HG02763 (cell line): ENCODE data around the gene RRP1.
A peak's percentile ranks its signal among the peaks of the same experiment; 100 is the strongest.

Experiments
- ATAC-seq: cut with Tn5 transposase; IDR thresholded peaks from one replicate; pipeline ENCODE4 v1.9.1; 2021; ENCODE audit warnings: mild to moderate bottlenecking, moderate library complexity; ENCODE audit not compliant: unreplicated experiment

The RRP1 gene

DNA sequence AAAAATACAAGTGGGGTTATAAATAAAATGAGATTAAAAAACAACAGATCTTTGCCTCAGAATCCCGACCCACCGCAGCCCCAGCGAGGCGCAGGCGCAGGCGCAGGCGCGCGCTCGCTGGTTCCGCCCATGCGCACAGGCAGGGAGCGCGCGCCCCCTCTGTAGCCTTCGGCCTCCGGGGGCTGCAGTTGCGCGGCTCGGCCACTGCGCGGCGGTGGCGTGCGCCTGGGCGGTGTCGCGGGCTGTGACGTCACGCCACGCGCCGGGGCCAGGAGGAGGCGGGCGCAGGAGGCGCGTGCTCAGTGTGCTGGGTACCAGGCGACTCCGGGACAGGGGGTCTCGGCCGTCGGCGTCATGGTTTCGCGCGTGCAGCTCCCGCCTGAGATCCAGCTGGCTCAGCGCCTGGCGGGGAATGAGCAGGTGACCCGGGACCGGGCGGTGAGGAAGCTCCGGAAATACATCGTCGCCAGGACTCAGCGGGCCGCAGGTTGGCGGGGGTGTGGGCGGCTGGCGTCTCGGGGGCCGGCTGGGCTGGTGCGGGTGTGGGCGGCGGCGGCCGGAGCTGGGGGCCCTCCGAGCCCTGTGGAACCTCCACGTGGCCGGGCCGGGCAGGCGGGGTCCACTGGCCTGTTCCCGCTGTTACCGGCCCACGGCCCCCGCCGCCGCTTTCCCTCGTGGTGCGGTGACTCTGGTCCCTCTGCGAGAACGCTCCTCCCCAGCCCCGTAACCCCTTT is at the start of gene RRP1:
RRP1 (plus strand) TSS at position 302 of the 734 bp plus-strand sequence; CDS start at position 355, 53 bp downstream.
- ATAC-seq = peak; percentile 91

DNA sequence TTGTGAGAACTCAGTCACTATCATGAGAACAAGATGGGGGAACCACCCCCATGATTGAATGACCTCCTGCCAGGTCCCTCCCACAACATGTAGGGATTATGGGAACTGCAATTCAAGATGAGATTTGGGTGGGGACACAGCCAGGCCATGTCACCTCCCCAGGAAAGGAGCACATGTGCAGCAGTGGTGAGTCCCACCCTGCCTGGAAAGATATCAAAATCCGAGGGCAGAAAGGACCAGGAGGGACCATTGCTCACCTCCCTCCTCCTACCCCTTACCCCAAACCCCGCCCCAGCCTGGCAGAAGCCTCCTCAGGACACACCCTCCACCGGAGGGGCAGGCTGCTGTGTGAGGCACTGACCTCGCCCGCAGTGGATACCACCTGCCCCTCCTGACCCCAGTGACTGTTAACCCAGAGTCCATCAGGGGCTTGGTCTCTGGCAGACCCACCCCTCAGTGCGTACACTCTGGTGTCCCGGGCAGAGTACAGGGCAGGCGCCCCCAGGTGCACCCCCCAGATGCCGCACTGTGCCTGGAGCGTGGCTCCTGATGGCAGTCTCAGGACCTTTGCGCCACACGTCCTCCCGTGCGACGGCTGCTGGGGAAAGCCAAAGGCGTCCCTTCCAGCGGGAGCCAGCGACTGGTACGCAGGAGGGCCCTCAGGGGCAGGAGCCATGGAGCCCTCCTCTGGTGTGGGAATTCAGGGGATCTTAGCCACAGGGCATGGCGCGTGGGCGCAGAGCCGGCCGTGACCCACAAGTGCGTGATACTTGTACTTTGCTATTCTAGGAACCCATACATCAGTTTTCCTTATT is 49.5 kb upstream of the RRP1 start:
- ATAC-seq = no peak

DNA sequence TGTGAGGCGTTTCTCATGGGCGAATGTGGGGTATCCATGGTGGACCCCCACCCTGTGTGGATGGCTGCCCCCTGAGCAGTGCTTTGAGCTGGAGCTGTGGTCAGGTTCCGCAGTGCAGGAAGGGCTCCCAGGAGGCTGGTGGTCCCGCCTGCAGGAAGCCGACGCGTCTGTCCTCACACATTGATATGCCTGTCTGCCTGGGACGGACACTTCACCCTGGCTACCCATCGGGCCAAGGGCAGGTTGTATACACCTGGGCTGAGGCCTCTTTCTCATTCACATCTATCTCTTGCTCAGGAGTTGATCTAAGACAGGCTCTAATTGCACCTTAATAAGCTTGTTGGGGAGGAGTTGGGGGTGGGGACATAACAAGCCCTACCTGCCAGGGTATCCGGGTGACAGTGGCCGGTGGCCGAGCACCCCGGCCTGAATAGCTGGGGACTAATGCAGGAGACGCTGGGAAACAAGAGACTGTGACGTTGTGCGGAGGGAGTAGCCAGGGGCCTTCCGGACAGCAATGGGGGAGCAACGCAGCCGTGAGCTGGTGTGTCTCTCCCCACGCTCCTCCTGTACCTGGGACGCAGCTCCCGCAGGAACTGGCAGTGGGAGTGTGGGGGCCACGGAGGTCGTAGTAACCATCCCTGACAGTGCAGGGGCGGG is 48.8 kb upstream of the RRP1 start:
- ATAC-seq = no peak

GRCh38 chr21:43741423-43742096 is 47.8 kb upstream of the RRP1 start:
- no peak for ATAC-seq

- no peak for ATAC-seq
These were observed 45.4 kb upstream of the RRP1 start for GRCh38 chr21:43743947-43744346.

DNA sequence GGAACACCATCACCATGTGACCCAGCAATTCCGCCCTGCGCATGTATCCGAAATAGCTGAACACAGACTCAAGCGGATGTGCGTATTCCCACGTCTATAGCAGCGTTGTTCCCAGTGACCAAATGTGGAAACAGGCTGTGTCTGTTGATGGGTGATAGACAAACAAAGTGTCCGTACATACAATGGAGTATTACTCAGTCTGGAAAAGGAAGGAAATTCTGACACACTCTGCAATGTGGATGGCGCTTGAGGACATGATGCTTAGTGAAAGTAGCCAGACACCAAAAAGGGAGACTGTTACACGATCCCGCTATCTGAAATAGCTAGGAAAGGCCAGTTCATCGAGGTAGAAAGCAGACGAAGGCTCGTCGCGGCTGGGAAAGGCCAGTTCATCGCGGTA is 44.7 kb upstream of the RRP1 start:
- no peak for ATAC-seq

GRCh38 chr21:43745772-43746517 is 43.4 kb upstream of the RRP1 start:
- no peak for ATAC-seq

GRCh38 chr21:43748622-43749021 is 40.8 kb upstream of the RRP1 start:
- no peak for ATAC-seq

DNA sequence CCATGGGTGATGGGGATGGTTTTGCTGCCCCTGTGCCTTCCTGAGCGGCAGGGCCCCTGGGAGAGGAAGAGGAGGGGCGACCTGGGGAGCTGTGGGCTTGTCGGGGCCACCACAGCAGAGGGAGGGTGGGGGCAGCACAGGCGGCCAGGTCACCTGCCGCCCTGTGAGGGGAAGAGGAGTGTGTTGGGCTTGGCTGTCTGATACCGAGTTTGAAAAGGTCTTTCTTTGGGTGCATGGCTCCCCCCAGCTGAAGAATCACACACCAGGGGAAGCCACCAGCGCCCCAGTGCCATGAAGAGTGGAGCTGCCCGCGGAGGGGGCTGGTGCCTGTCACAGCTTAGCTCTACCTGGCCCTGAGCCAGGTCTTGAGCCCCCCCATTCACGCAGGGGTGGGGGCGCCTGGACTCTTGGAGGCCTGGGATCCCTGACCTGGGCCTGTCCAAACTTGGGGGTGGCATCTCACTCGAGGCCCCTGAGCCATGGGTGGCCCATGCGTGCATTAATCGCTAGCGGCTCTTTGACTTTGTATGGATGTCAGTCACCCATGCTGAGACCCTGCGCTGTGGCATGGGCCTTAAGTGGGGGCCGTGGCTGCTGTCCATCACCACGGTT is 39.6 kb upstream of the RRP1 start:
- no peak for ATAC-seq

- ATAC-seq = no peak
These were observed 38.9 kb upstream of the RRP1 start for GRCh38 chr21:43750339-43751033.

DNA sequence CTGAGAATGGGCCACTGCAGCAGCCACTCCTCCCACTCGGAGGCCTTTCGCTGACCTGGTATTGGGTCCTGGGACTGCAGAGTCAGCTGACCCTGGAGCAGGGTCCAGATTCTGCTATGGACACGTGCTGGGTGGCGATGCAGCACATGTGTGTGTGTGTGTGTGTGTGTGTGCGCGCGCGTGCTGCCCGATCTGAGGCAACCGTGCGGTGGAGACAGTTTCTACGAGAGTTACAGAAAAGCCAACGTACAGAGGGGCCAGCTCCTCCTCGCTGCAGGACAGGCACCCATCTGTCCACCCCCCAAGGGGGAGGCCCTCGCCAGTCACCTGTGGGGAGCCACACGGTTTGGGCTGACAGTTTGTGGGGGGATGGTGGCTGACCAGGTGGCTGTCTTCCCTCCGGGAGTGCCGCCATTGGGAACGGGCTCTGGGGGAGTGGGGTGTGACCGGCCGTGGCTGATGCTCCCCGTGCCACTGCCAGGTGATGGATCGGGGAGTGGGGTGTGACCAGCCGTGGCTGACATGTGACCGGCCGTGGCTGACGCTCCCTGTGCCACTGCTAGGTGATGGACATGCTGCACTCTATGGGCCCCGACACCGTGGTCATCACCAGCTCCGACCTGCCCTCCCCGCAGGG is 37.3 kb upstream of the RRP1 start:
- no peak for ATAC-seq

DNA sequence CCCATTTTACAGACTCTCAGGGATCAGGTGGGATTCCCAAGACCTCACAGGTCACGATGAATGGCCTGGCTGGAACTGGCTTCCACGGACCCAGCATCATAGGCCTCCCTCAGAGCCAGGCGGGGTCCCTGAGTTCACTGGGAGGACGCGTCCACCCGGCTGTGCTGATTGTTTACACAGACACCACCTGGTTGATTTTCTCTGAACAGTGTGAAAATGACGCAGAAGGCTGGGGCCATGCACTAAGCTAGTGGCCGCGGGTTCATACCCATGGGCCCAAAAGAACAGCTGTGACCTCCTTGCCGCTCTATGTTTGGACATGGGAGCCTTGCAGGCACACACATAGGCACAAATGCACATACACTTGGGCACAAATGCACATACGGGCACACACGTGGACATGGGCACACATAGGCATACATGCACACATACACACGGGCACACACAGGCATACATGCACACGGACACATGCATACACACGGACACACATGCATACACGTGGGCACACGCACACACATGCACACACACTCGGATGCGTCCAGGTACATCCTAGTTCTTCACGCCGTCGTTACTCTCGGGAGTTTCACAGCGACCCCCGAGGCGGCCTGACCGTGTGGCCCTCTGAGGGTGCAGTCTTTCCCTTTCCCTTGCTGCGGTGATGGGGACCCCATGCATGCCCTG is 36.5 kb upstream of the RRP1 start:
- ATAC-seq = no peak

- ATAC-seq = no peak
These were observed 36.0 kb upstream of the RRP1 start for GRCh38 chr21:43753439-43753799.

DNA sequence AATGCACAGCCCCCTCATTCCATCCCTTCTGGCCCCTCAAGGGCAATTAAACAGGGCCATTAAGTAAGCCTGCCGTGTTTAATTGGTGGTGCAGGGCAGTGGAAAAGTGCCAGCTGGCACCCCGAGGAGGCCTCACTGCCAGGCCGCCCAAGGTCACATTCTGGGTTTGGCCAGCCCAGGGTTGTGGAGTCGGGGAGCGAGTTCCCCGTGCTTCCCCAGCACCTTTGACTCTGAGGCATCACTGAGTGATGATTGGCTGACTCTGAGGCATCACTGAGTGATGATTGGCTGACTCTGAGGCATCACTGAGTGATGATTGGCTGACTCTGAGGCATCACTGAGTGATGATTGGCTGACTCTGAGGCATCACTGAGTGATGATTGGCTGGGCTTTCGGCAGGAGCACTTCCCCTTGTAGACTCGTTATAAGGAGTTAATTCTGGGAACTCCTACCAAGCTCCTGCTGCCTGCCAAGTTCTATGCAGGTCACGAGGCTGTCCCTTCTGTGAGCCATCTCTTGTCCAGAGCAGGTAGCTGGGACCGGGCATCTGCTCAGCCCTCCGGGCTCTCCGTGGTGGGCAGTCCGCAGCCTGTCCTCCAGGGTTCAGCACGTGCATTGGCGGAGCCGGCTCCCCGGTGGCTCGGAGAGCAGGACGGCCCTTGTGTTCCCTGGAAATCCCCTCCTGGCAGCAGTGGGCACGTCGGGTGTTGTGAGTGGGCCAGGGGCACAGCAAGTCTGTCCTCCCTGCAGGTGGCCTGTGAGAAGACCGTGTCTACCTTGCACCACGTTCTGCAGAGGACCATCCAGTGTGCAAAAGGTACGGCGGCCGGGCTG is 34.2 kb upstream of the RRP1 start:
- ATAC-seq = no peak

GRCh38 chr21:43755820-43756594 is 33.4 kb upstream of the RRP1 start:
- no peak for ATAC-seq

DNA sequence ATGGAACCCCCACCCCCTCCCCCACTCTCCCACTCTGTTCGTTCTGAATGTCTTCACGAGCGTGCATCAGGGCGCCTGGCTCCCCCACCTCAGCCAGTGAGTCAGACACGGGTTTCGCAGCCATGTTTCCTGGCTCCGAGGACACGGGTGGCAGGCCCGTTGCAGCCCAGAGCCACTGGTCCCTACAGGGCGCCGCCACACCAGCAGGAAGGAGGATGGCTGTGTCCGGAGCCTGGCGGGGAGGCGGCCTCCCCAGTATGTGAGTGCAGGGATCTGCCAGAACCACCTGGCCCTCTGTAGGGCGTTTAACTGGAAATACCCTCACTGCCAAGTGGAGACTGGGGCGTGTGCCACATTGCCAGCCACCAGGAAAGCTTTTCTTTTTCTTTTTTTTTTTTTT is 31.8 kb upstream of the RRP1 start:
- ATAC-seq = no peak

GRCh38 chr21:43758111-43758641 is 31.2 kb upstream of the RRP1 start:
- ATAC-seq = no peak
